Pulmonary artery endothelial cell (primary cell): ENCODE data around the gene TMEM238L. TPM values are rescaled to one million over a fixed set of nuclear protein-coding genes. Genes with fewer than 3 reads are reported as not detected.

Experiments
- DNase-seq: peaks from one replicate; pipeline ENCODE4 v3.0.0-alpha.2; 2011; ENCODE audit warnings: low read depth, low spot score
- total RNA-seq: library from RNA; depleted of rRNA; stranded (reverse); fragments of >200 nt; gene quantifications from 2 replicates; pipeline ENCODE4 v1.2.3, GENCODE V29; 2014

Gene TMEM238L
- total RNA-seq, 1 donor from 2014 or later = not detected

DNA sequence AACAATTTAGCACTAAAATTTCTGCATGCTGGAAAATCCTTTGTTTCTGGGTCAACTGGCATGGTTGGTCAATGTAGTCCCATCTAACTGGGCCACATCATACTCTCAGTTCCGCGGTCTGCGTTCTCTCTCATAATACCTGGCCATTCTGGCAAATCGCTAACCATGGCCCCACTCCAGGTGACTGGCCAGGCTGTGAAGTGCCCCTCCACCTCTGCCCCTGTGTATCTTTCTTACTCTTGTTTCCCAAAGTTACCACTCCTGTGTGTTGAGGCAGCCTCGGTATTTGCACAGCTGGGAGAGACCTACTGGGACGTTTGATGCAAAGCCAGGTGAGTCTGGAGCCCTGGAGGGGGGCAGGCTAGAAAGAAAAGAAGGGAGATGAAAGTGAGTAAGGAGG lies 2.0 kb upstream of the TMEM238L start:
- no peak for DNase-seq

DNA sequence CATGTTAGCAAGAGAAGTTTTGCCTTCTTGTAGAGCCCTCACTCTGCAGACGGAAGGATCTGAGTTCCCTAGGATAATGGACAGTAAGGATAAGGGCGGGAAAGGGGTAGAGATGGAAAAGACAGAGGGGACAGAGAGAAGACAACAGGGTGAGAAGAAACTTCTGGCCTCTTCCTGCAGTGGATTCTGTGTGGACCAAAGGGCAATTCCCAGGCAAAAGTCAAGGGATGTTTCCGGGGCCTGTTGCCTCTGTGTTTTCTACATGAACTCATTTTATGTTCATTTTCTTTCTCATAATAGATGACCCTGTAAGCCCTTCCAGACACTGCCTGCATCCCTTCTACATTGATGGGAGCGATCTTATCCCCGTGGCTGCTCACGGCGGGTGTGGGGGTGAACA lies 647 bp upstream of the TMEM238L start:
- DNase-seq = no peak

DNA sequence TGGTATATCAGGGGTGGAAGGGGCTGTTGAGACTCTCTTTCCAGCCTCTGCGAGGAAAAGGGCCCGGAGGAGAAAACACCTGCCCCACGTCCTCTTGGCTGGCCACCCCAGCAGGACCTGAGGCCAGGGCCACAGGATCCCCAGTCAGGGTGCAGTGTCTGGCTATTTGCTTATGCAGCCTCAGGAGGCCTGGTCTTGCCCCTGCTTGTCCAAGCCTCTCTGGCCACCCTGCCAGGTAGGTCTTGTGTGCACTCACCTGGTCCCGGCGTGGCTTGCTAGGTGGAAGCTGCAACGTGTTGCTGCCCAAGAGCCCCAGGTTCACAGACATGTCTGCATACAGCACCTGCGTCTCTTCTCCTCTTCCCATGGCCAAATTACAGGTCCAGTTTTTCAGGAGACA lies 549 bp downstream of the TMEM238L start:
- no peak for DNase-seq

DNA sequence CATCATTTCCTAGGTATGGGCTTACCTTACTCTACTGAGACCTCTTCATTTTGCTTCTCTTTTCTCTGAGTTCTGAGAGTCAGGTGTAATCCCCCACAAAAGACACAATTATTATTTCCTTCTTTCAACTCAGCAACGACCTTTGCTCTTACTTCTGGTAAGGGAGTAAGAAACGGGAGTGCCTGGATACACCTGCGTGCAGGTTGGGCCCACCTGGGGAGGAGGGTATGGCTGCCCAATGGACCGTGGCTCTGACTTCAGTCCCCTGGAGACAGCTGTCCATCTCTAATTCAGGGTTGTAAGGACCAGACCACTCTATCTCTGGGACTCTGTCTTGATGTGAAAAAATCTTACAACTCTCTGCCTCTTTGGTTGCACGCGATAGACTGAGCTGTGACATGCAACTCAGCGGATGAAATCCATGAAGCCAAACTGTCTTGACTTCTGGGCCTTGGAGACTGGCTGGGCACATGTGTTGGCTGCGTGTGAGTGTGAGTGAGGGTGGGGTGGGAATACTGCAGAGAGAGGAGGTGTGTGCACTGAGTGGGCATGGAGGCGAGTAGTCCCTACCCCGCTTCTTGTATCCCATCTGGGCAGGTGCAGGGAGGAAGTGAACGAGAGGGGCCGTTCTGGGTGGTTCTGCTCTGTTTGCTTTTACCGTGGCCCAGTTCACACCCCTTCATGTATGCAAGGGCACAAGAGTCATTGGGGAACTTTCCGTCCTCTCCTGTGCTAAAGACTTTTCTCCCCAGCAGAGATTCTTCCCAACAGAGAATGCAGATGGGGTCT lies 1.2 kb downstream of the TMEM238L start:
- no peak for DNase-seq

DNA sequence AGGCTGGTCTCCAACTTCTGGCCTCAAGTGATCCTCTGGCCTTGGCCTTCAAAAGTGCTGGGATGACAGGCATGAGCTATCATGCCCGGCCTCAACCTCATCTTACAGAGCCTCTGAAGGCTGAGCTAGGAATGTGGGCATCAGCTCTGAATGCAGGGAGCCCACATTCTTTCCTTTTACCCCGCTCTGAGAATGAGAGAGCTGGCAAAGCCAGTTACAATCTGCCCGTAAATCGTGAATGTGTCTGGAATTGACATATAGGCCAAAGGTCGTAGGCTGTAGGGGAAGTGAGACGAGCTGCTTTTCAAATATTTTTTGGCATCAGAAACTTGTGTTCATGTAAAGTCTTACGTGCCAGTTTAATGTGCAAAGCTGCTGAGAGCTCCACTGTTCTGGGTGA lies 4.5 kb downstream of the TMEM238L start:
- DNase-seq = no peak

DNA sequence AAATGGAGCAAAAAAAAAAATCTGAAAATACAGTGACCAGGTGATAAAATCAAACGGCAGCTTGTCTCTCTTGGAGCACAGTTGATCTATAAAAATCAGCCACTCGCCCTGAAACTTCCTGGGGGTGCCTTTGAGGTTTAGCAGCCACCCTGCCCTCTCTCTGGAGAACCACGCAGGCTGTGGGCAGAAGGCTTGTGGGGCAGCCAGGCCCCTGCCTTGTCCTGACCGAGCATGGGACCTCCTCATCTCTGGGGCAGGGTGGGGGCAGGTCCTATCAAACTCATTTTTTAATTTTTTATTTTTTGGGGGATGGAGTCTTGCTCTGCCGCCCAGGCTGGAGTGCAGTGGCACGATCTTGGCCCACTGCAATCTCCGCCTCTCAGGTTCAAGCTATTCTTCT lies 5.0 kb downstream of the TMEM238L start:
- no peak for DNase-seq

DNA sequence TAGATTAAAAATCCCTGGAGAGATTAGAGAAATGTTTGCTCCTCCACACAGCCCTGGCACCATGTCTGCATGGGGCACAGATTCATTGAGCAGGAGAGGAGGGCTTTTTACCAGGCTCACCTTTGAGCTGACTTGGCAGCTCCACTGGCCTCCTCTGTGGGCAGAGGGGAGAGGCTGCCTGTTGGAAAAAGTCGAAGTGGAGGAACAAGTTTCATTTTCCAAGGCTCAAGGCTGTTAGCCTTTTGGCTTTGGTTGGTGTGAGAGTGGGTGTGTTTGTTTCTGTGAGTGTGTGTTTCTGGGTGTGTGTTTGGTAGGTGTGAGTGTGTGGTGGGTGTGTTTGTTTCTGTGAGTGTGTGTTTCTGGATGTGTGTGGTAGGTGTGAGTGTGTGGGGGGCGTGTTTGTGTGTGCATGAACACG lies 5.6 kb downstream of the TMEM238L start:
- no peak for DNase-seq

DNA sequence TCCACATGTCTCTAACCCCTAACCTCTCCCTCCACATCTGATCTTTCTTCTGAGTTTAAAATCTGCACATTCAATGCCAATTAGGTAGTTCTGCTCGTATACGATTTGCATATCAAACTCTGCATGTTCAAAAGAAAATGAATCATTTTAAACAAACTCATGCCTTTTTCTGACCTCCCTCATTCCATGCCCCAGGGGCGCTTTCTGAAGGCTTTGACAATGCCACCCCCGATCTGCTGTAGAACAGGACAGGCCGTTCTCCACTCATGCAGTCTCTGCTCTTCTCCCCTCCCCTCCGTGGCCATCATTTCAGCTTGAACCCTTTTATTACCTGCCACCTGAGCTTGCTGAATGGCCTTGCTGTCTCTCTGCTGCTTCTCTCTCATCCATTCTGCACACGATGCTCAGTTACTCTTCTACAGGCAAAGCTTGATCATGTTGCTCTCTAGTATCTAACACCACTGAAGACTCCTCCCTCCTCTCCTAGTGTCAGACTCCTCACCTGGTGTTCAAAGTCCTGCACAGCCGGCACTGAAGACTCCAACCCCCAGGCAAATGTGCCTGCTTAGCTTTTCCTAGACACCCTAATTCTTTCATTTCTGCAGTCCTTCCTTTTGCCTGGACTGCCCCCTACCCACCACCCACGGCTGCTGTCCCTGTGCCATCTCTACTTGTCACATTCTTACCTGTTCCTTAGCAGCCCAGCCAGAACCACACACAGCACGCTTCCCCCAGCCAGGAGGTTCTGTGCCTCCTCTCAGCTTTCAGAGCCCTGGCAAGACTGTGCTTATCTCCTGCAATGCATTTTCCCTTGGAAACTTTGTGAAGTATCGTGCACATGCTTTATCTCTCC lies 6.2 kb downstream of the TMEM238L start:
- no peak for DNase-seq

DNA sequence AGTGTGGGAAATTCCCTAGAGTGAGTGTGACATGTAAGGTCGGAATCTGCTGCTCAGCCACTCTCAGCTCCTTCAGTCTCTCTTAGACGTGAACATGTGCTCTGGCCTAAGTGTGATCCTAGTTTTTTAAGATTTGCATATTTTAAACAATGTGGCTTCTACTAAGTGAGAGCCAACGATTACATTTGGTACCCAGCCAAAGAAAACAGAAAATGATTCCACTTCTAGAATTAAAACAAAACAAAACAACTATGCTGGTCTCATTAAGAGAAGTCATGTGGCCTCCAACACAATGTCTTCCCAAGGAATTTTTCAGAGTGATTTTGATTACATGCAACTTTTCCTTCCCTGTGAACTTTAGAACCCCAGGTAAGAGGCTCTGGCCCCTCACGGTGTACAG lies 10.1 kb downstream of the TMEM238L start:
- no peak for DNase-seq

DNA sequence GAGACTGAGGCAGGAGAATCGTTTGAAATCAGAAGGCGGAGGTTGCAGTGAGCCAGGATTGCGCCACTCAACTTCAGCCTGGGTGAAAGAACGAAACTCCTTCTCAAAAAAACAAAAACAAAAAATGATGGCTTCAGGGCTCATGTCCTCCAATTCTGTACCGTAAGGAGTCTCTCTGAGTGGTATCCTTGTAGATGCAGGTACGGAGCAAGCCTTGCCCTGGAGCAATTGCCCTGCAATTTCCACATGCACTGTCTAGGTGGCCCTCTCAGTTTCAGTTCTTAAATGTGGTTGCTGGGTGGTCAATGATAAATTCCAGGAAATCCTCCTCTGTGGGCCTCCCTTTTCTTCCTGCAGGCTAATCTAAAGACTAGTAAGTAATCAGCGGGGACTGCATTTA lies 10.6 kb downstream of the TMEM238L start:
- no peak for DNase-seq

DNA sequence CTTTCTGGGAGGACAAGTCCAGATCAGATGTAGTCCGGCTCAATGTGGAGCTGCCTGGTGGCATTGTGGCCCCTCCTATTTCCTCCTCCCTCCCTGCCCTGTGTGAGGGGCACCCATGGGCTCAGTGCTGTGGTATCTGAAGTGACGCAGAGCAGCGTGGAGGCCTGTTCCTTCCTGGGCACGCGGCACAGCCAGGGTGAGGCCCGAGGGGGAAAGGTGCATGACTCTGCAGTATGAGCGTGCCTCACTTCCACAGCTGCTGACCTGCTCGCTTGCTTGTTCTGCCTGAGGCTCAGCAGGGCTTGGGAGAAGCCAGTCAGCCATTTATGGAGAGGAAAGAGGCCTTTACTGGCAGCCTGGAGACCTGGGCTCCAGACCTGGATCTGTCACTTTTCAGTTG lies 11.7 kb downstream of the TMEM238L start:
- no peak for DNase-seq

DNA sequence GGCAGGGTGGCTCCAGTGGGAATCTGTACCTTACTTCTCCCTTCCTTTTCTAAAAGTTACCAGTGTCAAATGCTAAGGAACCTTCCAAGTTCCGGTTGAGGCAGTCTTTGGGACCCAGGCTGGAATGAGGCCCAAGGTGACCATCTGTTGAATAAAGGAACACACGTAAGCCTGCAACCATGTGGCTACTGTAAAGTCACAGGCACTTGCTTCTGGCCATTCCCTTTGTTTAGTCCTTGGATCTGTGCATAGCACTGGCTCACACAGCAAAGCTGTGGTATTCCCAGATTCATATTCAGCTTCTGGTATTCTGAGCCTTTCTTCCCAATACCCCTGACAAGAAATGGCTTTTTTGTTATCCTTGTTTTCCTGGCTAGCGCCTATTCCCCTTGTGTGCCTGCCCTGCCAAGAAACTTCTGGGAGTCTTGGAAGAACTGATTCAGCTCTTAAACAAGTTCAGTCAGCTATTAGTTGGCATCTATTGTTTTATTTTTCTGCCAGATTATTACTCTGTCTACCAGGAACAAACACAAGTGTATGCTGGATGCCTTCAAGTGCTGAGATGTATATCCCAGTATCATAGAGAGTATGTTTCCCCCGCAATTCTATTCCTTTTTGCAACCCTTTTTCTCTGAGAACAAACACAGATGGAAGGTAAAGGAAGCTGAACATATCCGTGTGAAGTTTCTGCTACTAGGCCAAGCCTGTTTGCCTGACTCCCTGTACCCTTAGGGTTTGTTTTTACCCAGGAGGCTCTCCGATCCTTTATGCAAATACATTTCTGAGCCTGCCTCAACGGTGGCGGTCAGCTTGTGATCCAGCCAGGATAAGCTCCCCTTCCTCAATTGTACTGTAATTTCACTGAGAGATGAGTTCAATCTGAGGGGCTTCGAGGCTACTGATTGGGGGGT lies 13.2 kb downstream of the TMEM238L start:
- DNase-seq = no peak

DNA sequence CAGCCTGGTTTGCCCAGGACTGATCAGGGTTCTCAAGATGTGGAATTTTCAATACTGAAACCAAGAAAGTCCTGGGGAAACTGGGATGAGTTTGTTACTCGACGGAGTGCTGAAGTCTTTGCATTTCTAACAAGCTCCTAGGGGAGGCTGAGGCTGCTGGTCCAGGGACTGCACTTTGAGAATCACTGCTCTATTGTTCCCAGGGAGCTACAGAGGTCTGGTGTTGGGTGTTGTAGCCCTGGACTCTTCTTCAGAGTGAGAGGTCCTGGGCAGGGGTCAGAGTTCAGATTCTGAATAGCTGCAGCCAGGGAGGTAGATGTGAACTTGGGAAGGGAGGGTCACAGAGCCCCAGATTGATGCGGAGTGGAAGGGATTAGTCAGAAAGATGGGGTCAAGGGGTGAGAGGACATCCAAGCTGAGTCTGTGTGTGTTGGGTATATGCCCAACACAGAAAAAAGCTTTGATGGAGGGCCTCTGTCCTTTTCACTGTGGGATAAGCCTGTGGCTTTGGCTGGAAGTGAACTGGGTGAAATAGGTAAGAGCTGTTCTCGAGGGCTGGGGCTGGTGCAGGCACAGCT lies 14.1 kb downstream of the TMEM238L start:
- DNase-seq = no peak

DNA sequence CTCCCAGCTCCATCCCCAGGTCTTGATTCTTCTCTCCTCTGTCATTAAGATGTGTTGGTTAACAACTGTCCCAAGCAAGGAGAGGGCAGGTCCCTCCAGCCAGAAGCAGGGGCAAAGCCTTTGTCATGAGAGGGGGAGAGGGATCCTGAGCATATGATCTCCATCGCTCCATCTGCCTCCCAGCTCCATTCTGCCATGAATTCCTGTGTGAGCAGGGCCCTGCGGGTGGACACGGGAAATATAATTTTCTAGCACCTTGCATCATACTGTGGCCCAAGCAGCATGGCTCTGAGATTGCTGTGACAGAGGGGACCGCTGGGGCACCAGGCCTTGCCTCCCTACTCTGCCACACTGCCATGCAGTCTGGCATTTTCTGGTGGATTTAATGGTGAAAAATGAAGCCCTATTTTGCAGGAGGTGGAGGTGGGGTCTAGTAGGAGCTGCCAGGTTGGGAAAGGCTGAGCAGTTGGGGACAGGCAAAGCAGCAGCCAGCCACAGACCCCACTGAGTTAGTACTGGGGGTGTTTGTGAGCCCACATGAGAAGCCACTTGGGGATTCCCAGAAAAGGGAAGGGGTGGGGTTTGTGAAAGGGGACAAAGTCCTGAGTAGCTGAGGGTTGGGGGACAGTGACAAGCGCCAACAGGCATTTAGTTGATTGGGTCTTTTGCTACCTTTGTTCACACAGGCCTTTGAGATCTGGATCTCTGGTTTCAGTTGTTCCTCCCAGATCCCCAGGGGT lies 16.4 kb downstream of the TMEM238L start:
- no peak for DNase-seq

DNA sequence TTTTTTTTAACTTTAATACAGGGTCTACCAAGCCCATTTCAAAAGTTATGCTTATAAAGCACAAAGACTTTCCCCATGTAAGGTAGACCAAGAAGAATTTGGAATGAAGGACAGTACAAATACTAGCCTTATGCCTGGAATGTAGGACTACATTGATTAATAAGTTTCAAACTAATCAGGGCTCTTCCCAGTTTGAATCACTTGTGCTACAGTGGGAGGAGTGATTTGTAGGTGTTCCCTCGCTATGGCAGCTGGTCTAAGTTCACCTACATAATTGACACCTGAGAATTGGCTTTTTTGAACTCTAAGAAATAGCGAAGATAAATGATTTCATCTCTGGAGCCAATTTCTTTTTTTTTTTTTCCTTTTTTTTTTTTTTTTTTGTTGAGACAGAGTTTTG lies 18.6 kb downstream of the TMEM238L start:
- DNase-seq = no peak

DNA sequence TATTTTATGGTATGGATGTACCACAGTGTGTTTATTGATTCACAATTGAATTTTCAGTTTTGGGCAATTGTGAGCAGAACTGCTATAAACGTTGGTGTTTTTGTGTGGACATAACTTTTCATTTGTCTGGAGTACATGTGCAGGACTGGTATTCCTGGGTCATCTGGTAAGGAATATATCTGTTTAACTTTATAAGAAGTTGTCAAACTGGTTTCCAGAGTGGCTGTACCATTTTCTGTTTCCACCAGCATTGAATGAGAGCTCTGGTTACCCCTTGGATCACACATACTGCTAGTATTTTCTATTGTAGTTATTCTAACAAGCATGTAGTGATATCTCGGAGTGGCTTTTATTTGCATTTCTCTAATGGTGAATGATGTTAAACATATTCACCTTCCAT lies 24.3 kb downstream of the TMEM238L start:
- DNase-seq = no peak

DNA sequence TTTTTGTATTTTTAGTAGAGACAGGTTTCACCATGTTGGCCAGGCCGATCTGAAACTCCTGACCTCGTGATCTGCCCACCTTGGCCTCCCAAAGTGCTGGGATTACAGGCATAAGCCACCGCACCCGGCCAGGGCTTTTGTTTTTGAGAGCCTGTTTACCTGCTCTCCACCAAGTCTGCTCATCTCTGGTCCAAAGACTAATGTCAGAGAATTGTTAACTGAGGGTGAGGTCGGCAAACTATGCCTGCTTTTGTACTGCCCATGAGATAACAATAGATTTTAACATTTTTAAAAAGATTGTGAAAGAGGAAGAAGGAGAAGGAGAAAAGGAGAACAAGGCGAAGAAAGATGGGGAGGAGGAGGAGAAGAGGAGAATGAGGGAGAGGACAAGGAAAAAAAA lies 26.0 kb downstream of the TMEM238L start:
- no peak for DNase-seq

DNA sequence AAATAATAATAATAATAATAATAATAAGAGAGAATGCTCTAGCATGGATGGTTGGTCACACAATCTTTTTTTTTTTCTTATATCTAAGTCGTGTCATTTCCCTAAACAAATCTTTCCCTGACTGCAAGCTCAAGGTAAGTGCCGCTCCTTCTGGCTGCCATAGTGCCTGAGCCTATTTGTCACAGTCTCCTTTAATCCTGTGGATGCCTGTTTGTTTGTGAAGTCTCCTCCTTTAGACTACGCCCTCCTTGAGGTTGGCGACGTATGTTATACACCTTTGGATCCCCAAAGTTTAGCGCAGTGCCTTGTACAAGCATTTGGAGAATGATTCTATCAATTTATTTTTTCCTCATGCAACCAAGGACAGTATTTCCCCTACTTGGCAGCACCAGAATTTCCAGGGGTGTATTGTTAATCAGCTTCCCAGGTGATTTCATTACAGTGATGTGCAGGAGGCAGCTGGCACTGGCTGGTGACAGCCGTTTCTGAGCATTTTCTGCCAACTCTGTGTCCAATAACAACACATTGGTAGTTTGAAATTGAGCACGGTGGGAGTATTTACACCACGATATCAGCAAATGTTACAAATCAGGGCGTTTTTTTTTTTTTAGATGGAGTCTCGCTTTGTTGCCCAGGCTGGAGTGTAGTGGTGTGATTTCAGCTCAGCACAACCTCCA lies 26.6 kb downstream of the TMEM238L start:
- DNase-seq = no peak

DNA sequence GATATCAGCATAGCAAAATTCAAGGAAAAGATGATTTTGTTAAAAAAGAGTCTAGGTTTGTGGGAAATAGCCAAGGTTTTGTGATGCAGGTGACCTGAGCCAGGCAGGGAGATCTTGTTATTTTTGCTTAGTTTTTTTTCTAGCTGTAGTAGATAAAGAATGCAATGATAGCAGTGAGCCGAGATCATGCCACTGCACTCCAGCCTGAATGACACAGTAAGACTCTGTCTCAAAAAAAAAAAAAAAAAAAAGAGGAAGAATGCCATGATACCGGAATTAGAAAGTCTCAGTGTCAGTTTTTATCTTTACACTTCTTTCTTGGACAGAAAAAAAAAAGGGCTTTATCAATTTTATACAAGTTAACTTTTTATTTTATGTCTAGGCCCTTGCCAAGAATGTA lies 27.5 kb downstream of the TMEM238L start:
- no peak for DNase-seq

DNA sequence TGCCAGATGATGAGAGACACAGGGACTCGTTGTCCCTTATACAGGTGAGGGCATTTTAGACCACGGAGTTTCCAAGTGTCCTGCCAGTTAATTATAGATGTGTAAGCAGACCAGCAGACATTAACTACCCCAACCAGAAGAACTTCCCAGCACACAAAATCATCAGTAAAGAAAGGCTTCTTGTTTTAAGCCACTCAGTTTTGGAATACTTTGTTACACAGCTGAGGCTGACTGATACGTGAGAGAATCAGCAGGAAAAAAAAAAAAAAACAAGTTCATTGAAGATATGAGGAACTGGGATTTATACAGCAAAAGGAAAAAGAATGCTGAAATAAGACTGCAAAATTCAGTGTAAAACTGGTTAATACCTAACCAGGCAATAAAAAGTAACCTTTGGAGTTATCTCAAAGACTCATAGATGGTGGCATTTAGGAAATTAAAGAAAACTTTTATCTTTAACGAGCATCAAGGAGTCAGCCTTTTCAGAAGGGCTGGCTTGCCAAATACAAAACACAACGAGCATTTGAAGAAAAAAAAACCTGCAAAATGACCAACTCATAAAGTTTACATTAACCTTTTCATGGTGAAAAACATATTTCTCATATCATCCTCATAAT lies 28.1 kb downstream of the TMEM238L start:
- DNase-seq = no peak
